HepG2 (cell line): ENCODE measurements around the gene NCOA4. TPM values are rescaled to one million over a fixed set of nuclear protein-coding genes. Genes with fewer than 3 reads are reported as not detected.

Source experiments
- ATAC-seq: fragments of 200-7000 bp; cut with Tn5 transposase; 3 replicates; pipeline ENCODE4 v1.9.1; 2020; ENCODE audit warnings: mild to moderate bottlenecking, moderate library complexity
- BruUV-seq: library from RNA; stranded (reverse); fragments of 400-500 nt; replicated peaks from 2 replicates; lab custom pipeline; 2021; lab: Mats Ljungman, UMichigan
- CTCF ChIA-PET: fragments of 300-600 bp; formaldehyde crosslinking; extraction: SDS; loops from one replicate; lab custom pipeline; 2021; ENCODE audit warnings: low total read pairs, inconsistent platforms, low intra/inter-chr PET ratio; lab: Yijun Ruan, JAX
- POLR2A ChIA-PET: fragments of 350-600 bp; sonication (Branson Sonifier 250); formaldehyde crosslinking; loops from one replicate; lab custom pipeline; 2020; ENCODE audit warnings: antibody characterized with exemption, inconsistent platforms; lab: Yijun Ruan, JAX
- DNase-seq: peaks from one replicate; pipeline ENCODE4 v3.0.0-alpha.2; 2015; ENCODE audit warnings: low spot score
- FAIRE-seq: peaks from 3 replicates; lab custom pipeline; 2011; peaks lifted over from hg19 to GRCh38; lab: Jason Lieb, UNC
- H2AFZ ChIP-seq: one replicate; pipeline ENCODE4 v1.6.1; 2011; ENCODE audit warnings: low read length, inconsistent platforms
- H3K27ac ChIP-seq: fragments of 300-600 bp; 3 replicates; pipeline ENCODE4 v1.8.0; 2011; ENCODE audit warnings: mixed run types, mild to moderate bottlenecking, mixed read lengths, low read length, inconsistent platforms; ENCODE audit not compliant: insufficient read depth; ENCODE audit errors: extremely low read length
- H3K27me3 ChIP-seq, 2 experiments: fragments of 200-600 bp in 1 of 2; 2 replicates in 1 of 2; 3 replicates in 1 of 2; pipeline versions ENCODE4 v1.6.0 to v1.8.0; 2011; ENCODE audit warnings: low read length in 2 of 2, mild to moderate bottlenecking in 2 of 2, moderate library complexity in 2 of 2, inconsistent platforms in 1 of 2; ENCODE audit not compliant: insufficient read depth in 2 of 2, control insufficient read depth in 1 of 2
- H3K36me3 ChIP-seq, 2 experiments: fragments of 200-600 bp in 1 of 2; replicated peaks in 1 of 2; 2 replicates in 1 of 2; 3 replicates in 1 of 2; pipeline versions ENCODE4 v1.5.1 to v1.8.0; 2011; ENCODE audit warnings: low read length in 2 of 2, inconsistent platforms in 1 of 2; ENCODE audit not compliant: insufficient read depth in 2 of 2, control insufficient read depth in 1 of 2
- H3K4me1 ChIP-seq: 2 replicates; pipeline ENCODE4 v1.5.1; 2012; ENCODE audit warnings: low read length, inconsistent platforms; ENCODE audit not compliant: insufficient read depth
- H3K4me2 ChIP-seq: 2 replicates; pipeline ENCODE4 v1.6.0; 2011; ENCODE audit warnings: low read depth, low read length, inconsistent platforms
- H3K4me3 ChIP-seq, 3 experiments: fragments of 200-600 bp in 1 of 3; sonication (generic), shearing (Covaris generic) in 1 of 3; replicated peaks in 1 of 3; 2 replicates each; pipeline ENCODE4 v1.5.1; 2011 to 2016; ENCODE audit warnings: low read length in 3 of 3, inconsistent platforms in 2 of 3, low read depth in 2 of 3, mild to moderate bottlenecking in 2 of 3, control low read depth in 1 of 3, mixed read lengths in 1 of 3; ENCODE audit not compliant: insufficient read depth in 1 of 3
- H3K79me2 ChIP-seq: one replicate; pipeline ENCODE4 v1.6.1; 2011; ENCODE audit warnings: low read length, inconsistent platforms; ENCODE audit not compliant: insufficient read depth
- H3K9ac ChIP-seq: 2 replicates; pipeline ENCODE4 v1.6.0; 2011; ENCODE audit warnings: mild to moderate bottlenecking, low read depth, low read length, inconsistent platforms; ENCODE audit not compliant: insufficient read depth
- H3K9me3 ChIP-seq: 2 replicates; pipeline ENCODE4 v1.5.1; 2012; ENCODE audit warnings: mild to moderate bottlenecking, low read length
- H4K20me1 ChIP-seq: 2 replicates; pipeline ENCODE4 v1.6.0; 2011; ENCODE audit warnings: inconsistent platforms, mild to moderate bottlenecking, low read length, moderate library complexity; ENCODE audit not compliant: insufficient read depth
- BRCA1 ChIP-seq: sonication (generic); formaldehyde crosslinking; IDR thresholded peaks from 2 replicates; pipeline ENCODE4 v1.4.0; 2020; ENCODE audit warnings: missing genetic modification reagents
- EP300 ChIP-seq, 3 experiments: sonication (generic) in 1 of 3; formaldehyde crosslinking in 1 of 3; IDR thresholded peaks; 2 replicates each; pipeline versions ENCODE4 v1.5.1 to v1.6.1; 2011 to 2020; ENCODE audit warnings: low read depth in 2 of 3, low read length in 2 of 3, borderline replicate concordance in 1 of 3, improper control_type of control experiment in 1 of 3, mild to moderate bottlenecking in 1 of 3, missing genetic modification reagents in 1 of 3, moderate library complexity in 1 of 3
- FOXP4 ChIP-seq: sonication (generic); formaldehyde crosslinking; IDR thresholded peaks from 2 replicates; pipeline ENCODE4 v1.4.0; 2020; ENCODE audit warnings: missing genetic modification reagents
- HMG20A ChIP-seq: IDR thresholded peaks from 2 replicates; pipeline ENCODE4 v1.6.1; 2016; ENCODE audit warnings: borderline replicate concordance
- NR2F6 ChIP-seq, 2 experiments: IDR thresholded peaks; 2 replicates each; pipeline ENCODE4 v1.6.1; 2016; ENCODE audit warnings: antibody characterized with exemption in 1 of 2, mild to moderate bottlenecking in 1 of 2
- PHF21A ChIP-seq: sonication (generic); formaldehyde crosslinking; IDR thresholded peaks from 2 replicates; pipeline ENCODE4 v1.5.0; 2020; ENCODE audit warnings: mild to moderate bottlenecking, missing genetic modification reagents
- POGZ ChIP-seq: sonication (generic); formaldehyde crosslinking; IDR thresholded peaks from 2 replicates; pipeline ENCODE4 v1.4.0; 2020; ENCODE audit warnings: mild to moderate bottlenecking, missing genetic modification reagents
- RXRB ChIP-seq: IDR thresholded peaks from 2 replicates; pipeline ENCODE4 v1.6.1; 2016; ENCODE audit warnings: borderline replicate concordance, missing genetic modification reagents, missing compliant biosample characterization
- SAP130 ChIP-seq: IDR thresholded peaks from 2 replicates; pipeline ENCODE4 v1.6.1; 2016; ENCODE audit warnings: low read depth
- SP5 ChIP-seq: IDR thresholded peaks from 2 replicates; pipeline ENCODE4 v1.6.1; 2016; ENCODE audit warnings: low read depth, borderline replicate concordance
- TCF12 ChIP-seq, 2 experiments: fragments of 450-650 bp in 1 of 2; sonication (generic) in 1 of 2; formaldehyde crosslinking in 1 of 2; IDR thresholded peaks; 2 replicates each; pipeline versions ENCODE4 v1.6.1 to v1.8.0; 2017 to 2022; ENCODE audit warnings: antibody characterized with exemption in 1 of 2, mild to moderate bottlenecking in 1 of 2, missing genetic modification reagents in 1 of 2, moderate library complexity in 1 of 2
- TCF7 ChIP-seq: sonication (generic); IDR thresholded peaks from 2 replicates; pipeline ENCODE4 v1.6.1; 2016; ENCODE audit warnings: antibody characterized with exemption, low read depth
- ZEB1 ChIP-seq: IDR thresholded peaks from 2 replicates; pipeline ENCODE4 v1.6.1; 2012; ENCODE audit warnings: mild to moderate bottlenecking, low read depth, inconsistent platforms; ENCODE audit not compliant: insufficient replicate concordance
- ZNF317 ChIP-seq: sonication (generic); formaldehyde crosslinking; IDR thresholded peaks from 2 replicates; pipeline ENCODE4 v1.5.0; 2020; ENCODE audit warnings: mild to moderate bottlenecking, missing genetic modification reagents
- ZNF513 ChIP-seq: sonication (generic); formaldehyde crosslinking; conservative IDR thresholded peaks from 2 replicates; pipeline ENCODE4 v1.5.0; 2020; ENCODE audit warnings: missing genetic modification reagents
- ZNF614 ChIP-seq: IDR thresholded peaks from 2 replicates; pipeline ENCODE4 v1.6.1; 2018; ENCODE audit warnings: missing biosample characterization, missing genetic modification reagents, inconsistent platforms, borderline replicate concordance
- ZNF775 ChIP-seq: sonication (generic); formaldehyde crosslinking; IDR thresholded peaks from 2 replicates; pipeline ENCODE4 v1.4.0; 2020; ENCODE audit warnings: missing genetic modification reagents, mild to moderate bottlenecking, moderate library complexity, borderline replicate concordance
- WGBS: methylation state at CpG from one replicate; pipeline ENCODE4 v1.1.6; 2017; ENCODE audit warnings: low lambda C conversion rate; 5-methylcytosine and 5-hydroxymethylcytosine counted together
- in situ Hi-C: cut with HindIII; loops from 2 replicates; pipeline ENCODE4 v1.10.0; 2017; ENCODE audit warnings: low pct_unique_long_range_greater_than_20kb; ENCODE audit not compliant: extremely low pct_ligation_motif_present
- intact Hi-C: fragments of 100-400 bp; cut with micrococcal nuclease; formaldehyde crosslinking; loops from one replicate; pipeline ENCODE4 v1.10.0; 2022; ENCODE audit not compliant: unreplicated experiment
- polyA plus RNA-seq, 8 experiments: library from polyadenylated mRNA; depleted of rRNA in 3 of 8; stranded (reverse) in 7 of 8; unstranded in 1 of 8; fragments of >200 nt; fragmentation: Illumina TruSeq in 4 of 8; extraction: Trizol in 4 of 8; gene quantifications; 2 replicates each; pipeline versions ENCODE4 v1.2.1 to v1.2.3, GENCODE V29; 2011 to 2016; ENCODE audit warnings: low read depth in 4 of 8, missing spikeins in 1 of 8, mixed read lengths in 1 of 8; ENCODE audit not compliant: insufficient read depth in 1 of 8
- total RNA-seq, 5 experiments: library from RNA; depleted of rRNA; stranded (reverse); fragments of >200 nt; fragmentation: Illumina TruSeq; extraction: Trizol; gene quantifications; 2 replicates each; pipeline ENCODE4 v1.2.3, GENCODE V29; 2016; ENCODE audit warnings: low read depth in 1 of 5

Gene NCOA4
- total and polyA plus RNA-seq, 2 of the 13 experiments (the other 11 are each of a cell fraction or from before 2014, with no cell fraction given), result 306 to 400 TPM

DNA sequence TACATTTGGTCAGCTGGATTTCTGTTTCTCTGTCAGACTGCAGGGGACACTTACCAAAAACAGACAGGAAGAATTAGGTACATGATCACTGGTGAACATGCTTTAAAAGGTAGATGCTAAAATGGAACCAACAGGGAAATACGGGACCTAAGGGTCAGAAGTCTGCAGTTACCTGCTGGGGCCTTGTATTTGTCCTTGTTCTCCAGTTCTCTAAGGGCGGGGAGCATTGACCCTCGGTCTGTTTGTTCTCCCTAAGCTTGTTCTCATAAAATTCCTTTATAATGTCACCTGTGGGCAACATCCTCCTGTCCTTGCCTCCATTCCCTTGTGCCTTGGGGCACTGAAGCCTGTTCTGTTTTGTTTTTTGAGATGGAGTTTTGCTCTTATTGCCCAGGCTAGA lies 45.4 kb upstream of the NCOA4 start:
- ATAC-seq (peak; percentile 80), DNase-seq (no peak), FAIRE-seq (no peak)
- intact Hi-C loops (no loop called here), in situ Hi-C loops (no loop called here)
- Histone ChIP-seq H3K9ac (no peak overlapping the region), H3K4me2 (peak overlapping the region; percentile 38), H3K27ac (no peak overlapping the region), H3K36me3 (no peaks in the 10 kb centered on the region), H3K79me2 (no peaks in the 10 kb centered on the region), H3K4me3 (peak overlapping the region in 1 of 3 experiments; percentile 1; a peak in 1 of 6 replicates), H3K9me3 (0 out of 2 replicates have a peak, but pooled peaks cover 7% of the 10 kb centered on the region), H2AFZ (no peak overlapping the region), H3K27me3 (no peaks in the 10 kb centered on the region; a peak in 1 of 5 replicates), H4K20me1 (no peaks in the 10 kb centered on the region), H3K4me1 (peaks cover 55% of the 10 kb centered on the region)
- CTCF ChIA-PET, result no interaction called here
- POLR2A ChIA-PET, result interaction anchor here (1.0 kb wide), 2 partner anchors 11 to 23 kb away, joined by 3 read pairs; no protein-coding TSS in a partner anchor
- BruUV-seq, result no TSS peak
- WGBS, result 3% methylated on average over 3 of the region's 3 CpGs
- 0 out of 2 replicates have a peak, but pooled peaks have one; percentile 6 for TF ChIP-seq TCF7
- 0 out of 2 replicates have a peak, but pooled peaks have one; percentile 13 for TF ChIP-seq FOXP4 (CRISPR knock-in tag)
- no peak for TF ChIP-seq ZNF614 (CRISPR knock-in tag)
- TF ChIP-seq NR2F6 (IDR thresholded peaks at IDR 0.05), result peak; percentile 50; the same call in 1 of the 2 replicates
- no peak for TF ChIP-seq NR2F6 (CRISPR knock-in tag; IDR thresholded peaks at IDR 0.05)
- peak; percentile 79 for TF ChIP-seq ZEB1
- TF ChIP-seq EP300 (IDR thresholded peaks at IDR 0.05; ENCODE audit: low read depth in 2 of 2, low read length in 2 of 2), result peak in 1 of 2 experiments; percentile 51; a peak in 1 of 4 replicates
- TF ChIP-seq EP300 (CRISPR knock-in tag; IDR thresholded peaks at IDR 0.05; ENCODE audit: borderline replicate concordance), result no peak
- TF ChIP-seq BRCA1 (CRISPR knock-in tag), result 0 out of 2 replicates have a peak, but pooled peaks have one; percentile 35
- TF ChIP-seq SP5 (CRISPR knock-in tag), result peak; percentile 26; the same call in 1 of the 2 replicates
- TF ChIP-seq HMG20A, result 0 out of 2 replicates have a peak, but pooled peaks have one; percentile 28
- no peak for TF ChIP-seq TCF12 (IDR thresholded peaks at IDR 0.05)
- TF ChIP-seq TCF12 (CRISPR knock-in tag; IDR thresholded peaks at IDR 0.05), result no peak
- peak; percentile 74 for TF ChIP-seq ZNF317 (CRISPR knock-in tag)
- TF ChIP-seq SAP130, result peak; percentile 8; the same call in 1 of the 2 replicates
- 0 out of 2 replicates have a peak, but pooled peaks have one; percentile 27 for TF ChIP-seq POGZ (CRISPR knock-in tag)
- TF ChIP-seq ZNF775 (CRISPR knock-in tag), result 0 out of 2 replicates have a peak, but pooled peaks have one; percentile 45
- no peak for TF ChIP-seq PHF21A (CRISPR knock-in tag)
- TF ChIP-seq ZNF513 (CRISPR knock-in tag), result no peak
- TF ChIP-seq RXRB (CRISPR knock-in tag), result peak; percentile 33; the same call in 1 of the 2 replicates
